Epithelial cell of esophagus (primary cell): ENCODE data around the gene BABAM1.
"Not testable (repeated sequence)": the region's sequence is repeated elsewhere in the genome, so short reads cannot be mapped to it uniquely, and the experiment has no call there.

Experiments
- DNase-seq: peaks from one replicate; pipeline ENCODE4 v3.0.0; 2010; ENCODE audit warnings: low read depth
- H3K4me3 ChIP-seq: 2 replicates; pipeline ENCODE4 v1.5.1; 2011; ENCODE audit warnings: mild to moderate bottlenecking, low read length, control low read depth
- TF ChIP-seq, protein P1 (sequence below): IDR thresholded peaks from 2 replicates; pipeline ENCODE4 v1.5.1; 2011; ENCODE audit warnings: low read depth, mild to moderate bottlenecking, low read length, control low read depth, inconsistent platforms; ENCODE audit not compliant: insufficient read depth; ENCODE audit errors: missing control alignments

The BABAM1 gene

DNA sequence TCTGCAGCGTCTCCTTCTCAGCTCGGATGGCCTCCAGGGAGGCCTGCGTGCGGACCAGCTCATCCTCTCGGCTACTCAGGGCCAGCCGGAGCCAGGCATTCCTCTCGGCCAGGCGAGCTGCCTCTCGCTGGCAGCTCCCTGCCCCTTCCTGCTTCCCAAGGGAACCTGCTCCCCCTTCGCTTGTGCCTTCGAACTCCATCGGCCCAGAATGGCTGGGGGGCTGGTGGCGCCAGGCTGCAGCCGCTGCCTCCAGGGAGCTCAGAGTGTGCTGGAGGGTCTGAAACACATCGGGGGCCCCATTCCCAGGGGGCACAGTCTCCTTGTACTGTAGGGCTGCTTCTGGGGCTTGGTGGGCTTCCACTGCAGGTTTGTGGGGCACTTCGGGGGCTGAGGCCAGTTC is 4.7 kb upstream of the BABAM1 start:
- H3K4me3 ChIP-seq, result no peak overlapping the region
- TF ChIP-seq, protein P1, sequence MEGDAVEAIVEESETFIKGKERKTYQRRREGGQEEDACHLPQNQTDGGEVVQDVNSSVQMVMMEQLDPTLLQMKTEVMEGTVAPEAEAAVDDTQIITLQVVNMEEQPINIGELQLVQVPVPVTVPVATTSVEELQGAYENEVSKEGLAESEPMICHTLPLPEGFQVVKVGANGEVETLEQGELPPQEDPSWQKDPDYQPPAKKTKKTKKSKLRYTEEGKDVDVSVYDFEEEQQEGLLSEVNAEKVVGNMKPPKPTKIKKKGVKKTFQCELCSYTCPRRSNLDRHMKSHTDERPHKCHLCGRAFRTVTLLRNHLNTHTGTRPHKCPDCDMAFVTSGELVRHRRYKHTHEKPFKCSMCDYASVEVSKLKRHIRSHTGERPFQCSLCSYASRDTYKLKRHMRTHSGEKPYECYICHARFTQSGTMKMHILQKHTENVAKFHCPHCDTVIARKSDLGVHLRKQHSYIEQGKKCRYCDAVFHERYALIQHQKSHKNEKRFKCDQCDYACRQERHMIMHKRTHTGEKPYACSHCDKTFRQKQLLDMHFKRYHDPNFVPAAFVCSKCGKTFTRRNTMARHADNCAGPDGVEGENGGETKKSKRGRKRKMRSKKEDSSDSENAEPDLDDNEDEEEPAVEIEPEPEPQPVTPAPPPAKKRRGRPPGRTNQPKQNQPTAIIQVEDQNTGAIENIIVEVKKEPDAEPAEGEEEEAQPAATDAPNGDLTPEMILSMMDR, result no peak
- no peak for DNase-seq

GRCh38 chr19:17263712-17264640 is 3.3 kb upstream of the BABAM1 start:
- TF ChIP-seq, protein P1, result no peak
- no peak overlapping the region for H3K4me3 ChIP-seq
- no peak for DNase-seq

DNA sequence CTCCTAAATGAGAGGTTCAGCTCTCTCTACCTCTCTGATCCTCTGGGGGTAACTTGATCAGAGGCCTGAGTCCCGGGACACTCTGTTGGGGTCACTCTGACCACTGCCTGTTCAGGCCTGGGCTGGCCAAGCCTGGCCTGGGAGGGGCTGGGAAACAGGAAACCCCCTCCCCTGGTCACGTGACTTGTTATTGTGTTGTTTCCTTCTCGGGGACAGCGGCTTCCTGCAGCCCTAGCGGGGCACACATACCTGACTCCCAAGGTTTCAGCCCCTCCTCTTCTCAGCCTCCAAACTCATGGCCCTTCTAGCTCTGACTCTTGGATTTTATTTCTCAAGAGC is 2.6 kb upstream of the BABAM1 start, which contains the start of gene USHBP1:
USHBP1 (minus strand) TSS at position 105 of the 339 bp plus-strand sequence. CDS start 446 bp downstream, outside the sequence.
- TF ChIP-seq, protein P1, result no peak
- no peak within 1 kb of the TSS for H3K4me3 ChIP-seq
- no peak for DNase-seq

DNA sequence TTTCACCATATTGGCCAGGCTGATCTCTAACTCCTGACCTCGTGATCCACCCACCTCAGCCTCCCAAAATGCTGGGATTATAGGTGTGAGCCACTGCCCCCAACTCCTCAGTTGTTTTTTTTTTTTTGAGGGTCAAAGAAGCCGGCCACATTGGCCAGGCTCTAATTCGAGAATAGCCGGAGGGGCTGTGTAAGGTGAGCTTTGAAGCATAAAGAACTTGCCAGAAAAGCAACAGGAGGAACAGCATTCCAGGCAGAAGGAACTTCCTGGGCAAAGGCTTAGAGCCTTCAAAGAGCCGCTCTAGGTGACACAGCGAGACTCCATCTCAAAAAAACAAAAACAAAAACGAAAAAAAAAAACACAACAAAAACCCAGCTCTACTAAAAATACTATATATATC is 1.2 kb upstream of the BABAM1 start:
- no peak for DNase-seq
- H3K4me3 ChIP-seq, result no peak overlapping the region
- TF ChIP-seq, protein P1, result no peak

- H3K4me3 ChIP-seq, result no peak overlapping the region
- no peak for DNase-seq
- TF ChIP-seq, protein P1, result no peak
These were observed 661 bp upstream of the BABAM1 start for GRCh38 chr19:17266589-17266974.

- TF ChIP-seq, protein P1, result no peak
- no peak for DNase-seq
- H3K4me3 ChIP-seq, result no peak overlapping the region
These were observed 1.5 kb downstream of the BABAM1 start for GRCh38 chr19:17268754-17269153.

- H3K4me3 ChIP-seq, DNase-seq: not testable (repeated sequence)
These were observed 7.6 kb downstream of the BABAM1 start for GRCh38 chr19:17274892-17275291.
